SK-N-MC (cell line): ENCODE data around the gene PRL.

ENCODE experiments used
- EZH2 ChIP-seq: fragments of 200-600 bp; sonication (generic); IDR thresholded peaks from one replicate; pipeline ENCODE4 v1.6.1; 2017; ENCODE audit warnings: antibody characterized with exemption
- FOXP2 ChIP-seq: optimal IDR thresholded peaks from 2 replicates; pipeline ENCODE3; 2011; ENCODE audit warnings: mild to moderate bottlenecking, moderate library complexity; ENCODE audit not compliant: insufficient read depth; ENCODE audit errors: extremely low read length, control extremely low read depth
- POLR2AphosphoS5 ChIP-seq: IDR thresholded peaks from 2 replicates; pipeline ENCODE4 v1.6.1; 2012; ENCODE audit warnings: mild to moderate bottlenecking, low read depth, low read length, borderline replicate concordance

DNA sequence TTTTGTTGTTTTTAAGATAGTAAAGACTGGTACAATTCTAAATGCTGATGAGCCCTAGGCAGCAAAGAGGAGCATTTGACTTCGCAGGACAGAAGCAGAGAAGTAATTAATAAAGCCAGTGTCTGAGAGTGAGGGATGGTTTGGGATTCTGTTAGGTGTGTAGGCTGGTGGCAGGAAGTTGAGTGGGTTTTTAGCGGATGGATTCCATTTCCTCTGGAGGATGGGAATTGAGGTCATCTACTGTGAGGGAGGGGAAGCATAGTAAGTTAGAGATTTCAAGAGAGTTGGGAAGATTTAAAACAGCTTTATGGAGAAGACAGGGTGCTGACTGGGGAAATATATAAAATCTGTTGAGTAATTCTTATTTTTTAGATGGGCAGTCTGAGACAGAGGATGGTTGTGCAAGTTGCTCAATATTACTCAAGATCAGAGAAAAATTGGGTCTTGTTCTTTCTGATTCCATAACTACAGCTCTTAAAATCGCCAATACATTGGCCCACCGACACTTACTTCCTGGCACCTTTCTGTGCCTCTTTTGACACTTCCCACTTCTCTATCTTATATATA is 48.8 kb downstream of the PRL start:
- TF ChIP-seq POLR2AphosphoS5 (no peak), EZH2 (no peak), FOXP2 (no peak)
